Spleen (tissue), 7 donors: ENCODE data around the gene GMCL1.

ENCODE experiments used
- CTCF ChIP-seq, 11 experiments: fragments of 200-600 bp in 7 of 11; fragments of 450-650 bp in 4 of 11; sonication (generic) in 4 of 11; IDR thresholded peaks in 8 of 11; conservative IDR thresholded peaks in 3 of 11; 1 replicate in 7 of 11; 2 replicates in 4 of 11; pipeline versions ENCODE4 v1.4.0 to v1.8.0; 2016 to 2021; ENCODE audit warnings: antibody characterized with exemption in 11 of 11, inconsistent platforms in 4 of 11, mild to moderate bottlenecking in 1 of 11
- POLR2AphosphoS5 ChIP-seq, 3 donors: sonication (generic); formaldehyde crosslinking; IDR thresholded peaks; one replicate each; pipeline ENCODE4 v1.5.1; 2017; ENCODE audit warnings: antibody characterized with exemption in 3 of 3
- donor health status: DM: no; HTN: no; CAD: no; lungs with moderate emphysema.
- donor health status: DM: no; HTN: no; CAD: no.
- donor health status: DM: no; HTN: no; CAD: no.

GRCh38 chr2:69837533-69837932 lies 8.1 kb downstream of the GMCL1 start:
- TF ChIP-seq CTCF (IDR thresholded peaks at IDR 0.05 in 8 of 11, conservative IDR thresholded peaks at IDR 0.05 in 3 of 11), result no peak
- TF ChIP-seq POLR2AphosphoS5 (IDR thresholded peaks at IDR 0.05), result no peak
